HG03060 (cell line): ENCODE results near the gene RUSF1.
"Not testable (repeated sequence)": the region's sequence is repeated elsewhere in the genome, so short reads cannot be mapped to it uniquely, and the experiment has no call there.

Source experiments
- ATAC-seq: cut with Tn5 transposase; IDR thresholded peaks from one replicate; pipeline ENCODE4 v1.9.1; 2021; ENCODE audit warnings: low read depth, moderate number of reproducible peaks; ENCODE audit not compliant: unreplicated experiment

Gene RUSF1

DNA sequence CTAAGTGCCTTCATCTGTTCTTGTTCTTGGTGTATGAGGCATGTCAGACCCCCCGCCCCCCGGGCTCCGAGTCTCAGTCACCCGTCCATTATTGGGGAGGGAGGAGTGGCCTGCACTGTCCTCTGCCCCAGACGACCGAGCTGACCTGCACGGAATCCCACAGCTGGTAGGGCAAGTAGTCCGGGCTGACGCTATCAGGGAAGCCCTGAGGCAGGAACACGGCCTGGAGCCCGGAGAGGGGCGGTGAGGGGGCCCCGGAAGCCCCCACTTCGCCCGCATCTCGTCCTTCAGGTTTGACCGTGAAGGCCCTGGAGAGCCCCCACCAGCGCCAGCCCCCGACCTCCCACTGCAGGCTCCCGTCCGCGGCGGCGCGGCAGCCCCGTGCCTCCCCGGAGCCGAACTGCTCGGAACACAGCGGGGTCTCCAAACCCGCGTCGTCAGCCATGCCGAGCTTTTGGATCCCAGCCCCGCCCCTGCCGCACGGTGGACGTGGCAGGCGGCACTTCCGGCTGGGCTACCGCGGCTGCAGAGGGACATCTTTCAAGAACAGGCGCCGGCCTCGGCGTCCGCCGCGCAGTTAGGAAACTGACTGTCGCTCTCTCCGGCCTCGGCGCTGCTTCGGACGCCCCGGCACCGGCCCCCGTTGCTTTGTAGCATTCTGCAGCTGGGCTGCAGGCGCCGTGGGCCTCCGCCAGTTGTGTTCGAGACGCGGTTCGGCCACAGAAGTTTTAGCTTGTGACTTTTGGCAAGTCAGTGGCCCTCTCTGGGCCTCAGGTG is at the start of gene RUSF1:
RUSF1 (minus strand) TSS at position 463 of the 777 bp plus-strand sequence; CDS start at position 445, 18 bp downstream.
- ATAC-seq, result peak; percentile 66

DNA sequence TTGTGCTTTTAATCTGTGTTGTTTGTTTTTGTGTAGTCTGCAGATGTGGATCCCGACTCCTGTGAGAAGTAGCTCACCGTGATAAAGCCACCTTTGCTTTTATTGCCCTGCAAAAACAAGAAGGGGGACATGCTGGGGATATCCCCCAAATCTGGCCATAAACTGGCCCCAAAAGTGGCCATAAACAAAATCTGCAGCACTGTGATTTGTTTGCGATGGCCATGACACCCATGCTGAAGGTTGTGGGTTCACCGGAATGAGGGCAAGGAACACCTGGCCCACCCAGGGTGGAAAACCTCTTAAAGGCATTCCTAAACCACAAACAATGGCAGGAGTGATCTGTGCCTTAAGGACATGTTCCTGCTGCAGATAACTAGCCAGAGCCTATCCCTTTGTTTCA is 34.6 kb upstream of the RUSF1 start:
- no peak for ATAC-seq

DNA sequence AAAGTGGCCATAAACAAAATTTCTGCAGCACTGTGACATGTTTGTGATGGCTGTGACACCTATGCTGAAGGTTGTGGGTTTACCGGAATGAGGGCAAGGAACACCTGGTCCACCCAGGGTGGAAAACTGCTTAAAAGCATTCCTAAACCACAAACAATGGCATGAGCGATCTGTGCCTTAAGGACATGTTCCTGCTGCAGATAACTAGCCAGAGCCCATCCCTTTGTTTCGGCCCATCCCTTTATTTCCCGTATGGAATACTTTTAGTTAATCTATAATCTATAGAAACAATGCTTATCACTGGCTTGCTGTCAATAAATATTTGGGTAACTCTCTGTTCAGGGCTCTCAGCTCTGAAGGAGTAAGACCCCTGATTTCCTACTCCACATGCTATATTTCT is 31.6 kb upstream of the RUSF1 start:
- ATAC-seq, result not testable (repeated sequence)

DNA sequence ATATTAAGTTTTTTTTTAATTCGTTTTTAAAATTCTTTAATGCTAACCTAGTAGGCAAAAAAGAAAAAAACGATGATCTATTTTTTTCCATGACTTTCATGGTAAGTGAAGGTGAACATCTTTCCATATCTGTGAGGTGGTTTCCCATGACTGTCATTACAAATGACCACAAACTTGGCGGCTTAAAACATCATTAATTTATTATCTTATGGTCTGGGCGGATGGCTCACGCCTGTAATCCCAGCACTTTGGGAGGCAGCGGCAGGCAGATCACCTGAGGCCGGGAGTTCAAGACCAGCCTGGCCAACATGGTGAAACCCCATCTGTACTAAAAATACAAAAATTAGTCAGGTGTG is 30.0 kb upstream of the RUSF1 start:
- ATAC-seq, result not testable (repeated sequence)

DNA sequence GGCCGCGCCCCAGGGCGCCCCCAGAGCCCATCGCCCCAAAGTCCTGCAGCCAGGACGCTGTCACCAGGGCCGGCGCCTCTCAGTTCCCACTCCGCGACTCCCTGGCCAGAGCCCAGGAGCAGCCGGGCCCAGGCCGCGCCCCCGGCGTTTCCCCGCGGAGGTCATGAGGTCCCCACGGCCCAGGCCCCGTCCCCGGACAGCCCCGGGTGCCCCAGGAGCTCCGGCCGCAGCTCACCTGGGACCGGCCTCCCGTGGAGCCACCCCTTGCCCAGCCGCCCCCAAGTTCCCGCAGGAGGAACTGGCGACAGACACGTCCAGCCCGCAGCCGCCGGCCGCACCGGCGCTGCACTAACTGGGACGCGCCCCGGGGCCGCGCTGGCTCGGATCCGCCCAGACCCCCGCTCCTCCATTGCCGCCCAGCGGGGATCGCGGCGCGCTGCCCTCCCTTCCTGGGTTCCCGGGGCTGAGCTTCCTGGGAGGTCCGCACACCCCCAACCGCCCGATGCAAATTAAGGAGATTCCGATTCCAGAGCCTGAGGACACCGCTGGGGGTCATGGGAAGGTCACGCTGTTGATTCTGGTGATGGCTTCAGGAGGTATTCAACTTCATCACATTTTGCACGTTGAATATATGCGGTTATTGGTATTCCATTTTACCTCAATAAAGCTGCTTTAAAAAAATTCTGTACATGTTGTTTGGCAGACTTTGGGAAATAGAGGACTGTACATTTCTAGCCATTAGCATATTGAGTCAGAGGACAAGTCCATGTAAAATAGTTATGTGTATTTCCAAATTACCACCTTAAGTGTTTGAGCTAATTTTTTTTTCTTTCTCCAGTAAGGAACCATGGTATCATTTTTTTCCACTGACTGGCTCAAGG is 29.4 kb upstream of the RUSF1 start:
- ATAC-seq, result no peak

DNA sequence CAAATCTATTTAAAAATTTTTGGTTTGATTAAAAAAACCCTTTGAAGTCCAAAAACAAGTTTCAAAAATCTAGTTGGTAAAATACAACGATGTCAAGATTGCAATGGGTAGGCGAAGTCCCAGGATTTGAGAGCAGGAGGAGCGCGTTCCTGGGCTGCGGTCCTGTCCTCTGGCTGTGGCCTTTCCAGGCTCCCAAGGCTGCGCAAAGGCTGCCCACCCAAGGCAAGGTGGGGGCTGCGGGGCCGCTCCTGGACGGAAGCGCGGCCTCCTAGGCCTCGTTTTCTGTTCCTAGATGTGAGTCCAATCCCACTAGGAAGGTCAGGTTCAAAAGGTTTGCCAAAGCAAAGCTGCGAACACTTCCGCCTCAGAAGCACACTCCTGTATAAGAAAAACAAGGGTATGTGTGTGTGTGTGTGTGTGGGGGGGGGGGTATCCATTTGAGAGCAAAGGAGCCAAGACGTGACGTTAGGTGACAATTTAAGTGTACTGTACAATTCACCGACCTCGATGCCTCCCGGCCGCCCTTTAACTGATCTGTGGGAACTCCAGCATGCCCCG is 28.7 kb upstream of the RUSF1 start:
- ATAC-seq, result no peak

DNA sequence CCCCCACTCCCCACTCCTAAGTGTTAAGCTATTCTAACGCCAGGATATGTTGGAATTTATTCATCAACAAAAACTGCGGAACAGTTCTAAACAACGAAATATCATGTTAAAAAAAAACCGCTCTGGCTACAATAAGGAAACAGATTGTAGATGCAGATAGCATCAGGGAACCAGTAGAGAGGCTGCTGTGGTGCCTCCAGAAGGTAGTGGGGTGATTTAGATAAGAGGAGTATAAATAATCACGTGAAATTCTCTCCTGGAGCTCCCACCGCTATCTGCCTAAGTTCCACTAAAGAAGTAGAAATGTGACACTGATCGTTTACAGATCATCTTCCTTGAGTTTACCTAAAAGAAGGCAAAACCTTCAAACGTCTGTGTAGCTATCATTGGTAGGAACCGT is 27.5 kb upstream of the RUSF1 start:
- ATAC-seq, result no peak

DNA sequence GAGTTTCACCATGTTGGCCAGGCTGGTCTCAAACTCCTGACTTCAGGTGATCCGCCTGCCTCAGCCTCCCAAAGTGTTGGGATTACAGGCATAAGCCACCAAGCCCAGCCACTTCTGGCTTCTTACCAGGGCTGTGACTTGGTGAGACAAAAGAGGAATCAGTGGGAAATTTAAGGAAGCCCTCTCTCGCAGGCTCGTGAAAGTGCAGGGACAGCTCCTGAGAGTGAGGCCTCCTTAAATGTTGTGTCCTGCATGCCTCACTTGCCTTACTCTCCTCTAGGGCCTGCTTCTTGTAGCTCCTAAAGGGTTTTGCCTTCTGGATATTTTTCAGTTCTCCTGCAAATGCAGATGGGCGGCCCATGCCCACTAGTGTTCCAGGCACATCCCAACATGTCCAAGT is 24.7 kb upstream of the RUSF1 start:
- ATAC-seq, result no peak

DNA sequence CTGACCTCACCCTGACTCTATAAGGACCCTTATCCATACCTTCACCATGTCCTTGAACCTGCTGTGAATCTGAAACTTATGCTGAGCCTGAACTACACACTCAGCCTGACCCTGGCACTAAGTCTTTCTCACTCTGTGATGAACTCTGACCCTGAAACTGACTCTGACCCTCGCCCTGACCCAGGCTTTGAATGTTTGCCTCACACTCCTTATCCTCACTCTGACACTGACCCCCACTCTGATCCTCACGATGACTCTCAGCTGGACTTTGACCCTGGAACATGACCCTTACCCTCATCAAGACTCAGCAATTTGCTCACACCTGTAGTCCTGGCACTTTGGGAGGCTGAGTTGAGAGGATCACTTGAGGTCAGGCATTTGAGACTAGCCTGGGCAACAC is 23.9 kb upstream of the RUSF1 start:
- ATAC-seq, result no peak

DNA sequence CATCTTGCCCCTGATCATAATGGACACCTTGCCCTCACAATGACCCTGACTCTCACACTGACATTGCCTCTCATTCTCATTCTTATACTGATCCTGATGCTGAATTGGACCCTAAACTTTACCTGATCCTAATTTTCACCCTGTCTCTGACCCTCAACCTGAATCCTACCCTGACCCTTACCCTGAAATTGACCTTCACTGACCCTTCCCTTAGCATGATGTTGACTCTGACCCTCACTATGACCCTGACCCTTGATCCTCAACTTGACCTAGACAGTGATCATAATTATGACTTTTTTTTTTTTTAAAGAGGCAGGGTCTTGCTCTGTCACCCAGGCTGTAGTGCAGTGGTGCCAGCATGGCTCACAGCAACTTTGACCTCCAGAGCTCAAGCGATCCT is 22.9 kb upstream of the RUSF1 start:
- ATAC-seq, result no peak

DNA sequence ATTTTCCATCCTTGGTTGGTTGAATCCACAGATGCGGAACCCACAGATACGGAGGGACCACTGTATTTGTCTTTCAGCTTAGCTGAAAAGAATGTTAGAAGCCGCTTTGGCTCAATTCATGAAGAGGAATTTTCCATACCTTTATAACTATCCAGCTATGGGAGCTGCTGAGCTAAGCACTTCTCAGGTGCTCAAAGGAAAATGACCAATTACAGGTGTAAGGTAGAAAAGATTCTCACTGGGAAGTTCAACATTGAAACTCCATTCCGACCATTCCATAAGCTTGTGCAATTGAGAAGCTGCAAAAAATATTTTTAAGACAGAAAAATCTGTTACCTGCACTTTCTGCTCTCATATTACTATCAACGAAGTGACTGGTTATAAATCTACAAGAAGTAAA is 22.2 kb upstream of the RUSF1 start:
- no peak for ATAC-seq

DNA sequence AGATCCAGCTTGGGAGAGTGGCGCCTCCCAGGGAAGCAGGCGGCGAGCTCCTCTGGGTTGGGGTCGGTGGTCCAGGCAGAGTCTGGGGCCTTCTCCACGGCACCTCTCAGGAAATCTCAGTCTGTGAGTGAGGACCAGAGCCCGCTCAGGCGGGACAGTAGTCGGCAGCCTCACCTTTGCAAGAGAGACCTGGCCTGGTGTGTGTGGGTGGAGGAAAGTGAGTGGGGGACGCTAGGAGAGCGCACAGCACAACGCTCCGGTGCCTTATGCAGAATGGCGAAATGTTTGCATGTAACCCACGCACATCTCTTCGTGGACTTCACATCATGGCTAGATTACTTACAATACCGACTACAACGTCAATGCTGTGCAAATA is 21.7 kb upstream of the RUSF1 start:
- no peak for ATAC-seq

DNA sequence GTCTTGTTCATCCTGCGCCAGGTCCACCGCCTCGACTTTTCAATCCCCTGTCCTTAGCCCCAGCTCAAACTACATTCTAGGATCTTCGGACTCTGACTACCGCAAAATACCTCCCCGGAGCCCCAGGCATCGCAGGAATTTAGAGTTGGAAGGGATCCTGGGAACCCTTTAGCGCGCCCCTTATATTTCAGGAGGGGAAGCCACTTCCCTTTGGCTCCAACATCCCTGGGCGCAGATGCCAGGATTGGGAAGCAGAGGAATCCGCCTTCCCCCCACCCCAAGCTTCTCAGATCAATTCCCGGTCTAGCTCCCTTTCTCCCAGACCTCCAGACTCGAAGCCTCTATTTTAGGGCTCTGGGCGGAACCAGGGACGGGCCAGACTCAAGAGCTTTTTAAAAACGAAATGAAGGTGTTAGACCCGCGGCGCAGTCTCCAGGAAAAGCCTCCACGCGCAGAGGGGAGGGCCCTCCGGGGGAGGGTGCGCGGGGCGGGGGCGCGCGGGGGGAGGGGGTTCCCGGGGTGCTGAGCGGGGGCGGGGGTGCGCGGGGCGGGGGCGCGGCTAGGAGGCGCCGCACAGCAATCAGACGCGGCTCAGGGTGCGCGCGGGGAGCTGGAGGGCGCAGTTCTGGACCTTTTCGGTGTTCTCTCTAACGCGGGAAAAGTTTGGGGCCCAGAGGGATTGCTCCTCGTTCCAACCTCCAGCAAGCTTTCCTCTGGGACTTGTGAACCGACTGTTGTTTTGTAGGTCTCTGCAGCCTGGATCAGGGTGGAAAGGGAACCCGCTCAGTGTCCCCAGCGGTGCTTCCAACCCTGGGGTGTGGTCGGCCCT is 21.1 kb upstream of the RUSF1 start:
- ATAC-seq, result no peak

DNA sequence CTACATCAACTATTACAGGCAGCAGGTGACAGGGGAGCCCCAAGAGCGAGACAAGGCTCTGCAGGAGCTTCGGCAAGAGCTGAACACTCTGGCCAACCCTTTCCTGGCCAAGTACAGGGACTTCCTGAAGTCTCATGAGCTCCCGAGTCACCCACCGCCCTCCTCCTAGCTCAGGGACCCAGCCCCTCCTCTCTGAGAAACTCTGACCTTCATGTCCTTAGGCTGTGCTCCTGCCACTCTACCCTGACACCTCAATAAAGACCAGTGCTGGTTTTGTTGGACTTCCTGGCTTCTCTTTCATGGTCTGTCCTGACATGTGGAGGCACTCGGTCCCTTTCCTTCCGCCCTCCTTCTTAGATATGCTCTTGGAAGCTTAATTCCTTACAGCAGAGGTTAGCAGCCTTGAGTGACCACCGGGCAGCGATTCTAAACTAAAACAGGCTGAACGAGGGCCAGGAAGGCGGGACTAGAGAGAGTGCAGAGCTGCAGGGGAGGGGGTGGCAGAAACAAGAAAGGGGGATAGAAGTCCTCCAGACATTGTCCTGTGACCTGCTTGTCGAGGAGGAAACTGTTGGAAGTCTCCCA is 20.4 kb upstream of the RUSF1 start:
- no peak for ATAC-seq

DNA sequence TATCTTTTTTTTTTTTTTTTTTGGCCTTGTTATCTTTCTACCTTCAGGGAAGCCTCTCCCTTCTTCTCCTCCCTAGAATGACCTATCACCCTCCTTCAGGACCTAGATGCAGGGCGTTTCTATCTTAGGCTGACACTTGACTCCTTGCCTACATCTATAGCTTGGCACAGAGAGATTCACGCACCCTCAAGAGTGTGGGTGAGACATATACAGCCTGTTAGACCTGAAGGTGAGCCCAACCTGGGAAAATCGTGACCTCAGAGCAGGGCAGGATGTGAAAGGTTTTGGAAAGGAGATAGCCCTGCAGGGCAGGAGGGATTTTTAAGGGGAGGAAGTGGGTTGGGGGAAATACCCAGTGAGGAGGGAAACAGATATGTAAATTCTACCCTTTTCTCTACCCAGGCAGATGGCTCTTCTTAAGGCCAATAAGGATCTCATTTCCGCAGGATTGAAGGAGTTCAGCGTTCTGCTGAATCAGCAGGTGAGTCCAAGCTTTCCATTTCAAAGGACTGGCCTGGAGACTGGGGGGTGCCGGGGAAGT is 19.6 kb upstream of the RUSF1 start, which contains the start of gene AHSP:
AHSP (plus strand) TSS at position 167 of the 541 bp plus-strand sequence; CDS start at position 407, 240 bp downstream.
- no peak for ATAC-seq

DNA sequence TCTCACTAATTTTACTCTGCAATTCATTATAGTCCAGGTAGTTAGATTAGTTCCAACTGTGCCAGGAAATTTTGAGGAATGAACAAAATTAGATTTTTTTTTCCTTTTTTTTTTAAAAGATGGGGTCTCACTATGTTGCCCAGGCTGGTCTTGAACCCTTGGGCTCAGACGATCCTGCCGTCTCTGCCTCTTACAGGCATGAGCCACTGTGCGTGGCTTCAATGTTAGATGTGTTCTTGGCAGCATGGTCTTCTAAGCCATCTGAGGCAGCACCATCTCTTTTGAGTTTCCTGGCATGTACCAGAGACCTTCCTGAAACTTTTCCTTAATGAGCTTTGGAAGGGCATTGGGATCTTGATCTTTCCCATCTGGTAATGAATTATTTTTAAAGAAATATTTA is 16.9 kb upstream of the RUSF1 start:
- no peak for ATAC-seq

DNA sequence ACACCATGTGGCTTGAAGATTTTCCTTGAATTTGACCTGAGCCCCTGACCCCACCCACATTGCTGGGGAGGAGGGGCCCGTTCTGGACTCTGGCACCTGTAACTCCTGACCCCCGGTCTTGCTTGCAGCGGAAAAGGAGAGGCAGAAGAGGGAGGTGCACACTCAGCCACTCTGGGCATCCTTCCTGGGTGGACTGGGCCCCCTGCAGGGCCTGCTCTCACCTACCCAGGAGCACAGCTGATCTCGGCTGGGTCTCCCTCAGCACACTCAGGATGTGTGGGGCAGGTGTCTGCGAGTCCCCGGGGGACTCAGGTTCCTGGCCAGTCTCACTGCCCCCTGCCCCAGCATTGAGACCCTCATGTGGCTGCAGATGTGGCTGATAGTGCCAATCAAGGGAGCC is 15.6 kb upstream of the RUSF1 start:
- not testable (repeated sequence) for ATAC-seq

DNA sequence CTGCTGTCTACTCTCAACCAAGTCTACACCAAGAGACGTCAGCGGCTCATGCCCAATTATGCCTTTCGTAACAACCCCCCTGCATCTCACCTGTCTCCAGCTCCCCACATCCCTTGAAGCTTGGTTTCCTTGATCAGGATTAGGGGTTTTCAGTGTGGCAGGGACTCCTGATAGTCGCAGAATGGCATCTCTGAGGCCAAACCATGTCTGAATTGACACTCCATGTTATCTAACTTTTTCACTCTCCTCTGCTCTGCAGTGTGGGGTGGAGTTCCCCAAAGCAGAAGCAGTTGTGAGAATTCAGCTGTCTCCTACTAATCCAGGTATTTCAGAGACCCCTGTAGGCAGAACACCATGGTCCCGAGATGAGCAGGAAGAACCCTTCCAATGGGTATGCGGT is 13.9 kb upstream of the RUSF1 start:
- no peak for ATAC-seq

DNA sequence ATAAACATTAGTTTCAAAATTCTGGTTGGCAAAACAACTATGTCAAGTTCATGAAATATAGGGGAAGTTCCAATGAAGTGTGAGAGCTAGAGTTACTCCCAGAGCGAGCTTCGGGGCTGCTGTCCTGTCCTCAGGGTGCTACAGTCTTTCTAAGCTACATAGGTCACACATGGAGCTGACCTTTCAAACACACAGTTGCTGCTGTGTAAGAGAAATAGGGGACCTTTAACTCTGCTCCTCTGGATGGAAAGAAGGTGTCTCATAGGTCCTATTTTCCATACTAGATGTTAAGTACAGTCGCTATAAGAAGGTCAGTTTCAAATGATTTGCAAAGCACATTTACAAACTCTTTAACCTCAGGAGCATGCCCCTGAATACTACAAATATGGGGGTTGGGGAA is 13.2 kb upstream of the RUSF1 start:
- ATAC-seq, result no peak
